NOMO-1 treated with DMSO at 0.1 percent for 48 hours (cell line): ENCODE results near the gene TANK.
A peak's percentile ranks its signal among the peaks of the same experiment; 100 is the strongest.
"Not testable (repeated sequence)": the region's sequence is repeated elsewhere in the genome, so short reads cannot be mapped to it uniquely, and the experiment has no call there.

Experiments used
- DNase-seq: peaks from one replicate; lab custom pipeline; 2025; ENCODE audit not compliant: unreplicated experiment; lab: John Stamatoyannopoulos, UW

The TANK gene

DNA sequence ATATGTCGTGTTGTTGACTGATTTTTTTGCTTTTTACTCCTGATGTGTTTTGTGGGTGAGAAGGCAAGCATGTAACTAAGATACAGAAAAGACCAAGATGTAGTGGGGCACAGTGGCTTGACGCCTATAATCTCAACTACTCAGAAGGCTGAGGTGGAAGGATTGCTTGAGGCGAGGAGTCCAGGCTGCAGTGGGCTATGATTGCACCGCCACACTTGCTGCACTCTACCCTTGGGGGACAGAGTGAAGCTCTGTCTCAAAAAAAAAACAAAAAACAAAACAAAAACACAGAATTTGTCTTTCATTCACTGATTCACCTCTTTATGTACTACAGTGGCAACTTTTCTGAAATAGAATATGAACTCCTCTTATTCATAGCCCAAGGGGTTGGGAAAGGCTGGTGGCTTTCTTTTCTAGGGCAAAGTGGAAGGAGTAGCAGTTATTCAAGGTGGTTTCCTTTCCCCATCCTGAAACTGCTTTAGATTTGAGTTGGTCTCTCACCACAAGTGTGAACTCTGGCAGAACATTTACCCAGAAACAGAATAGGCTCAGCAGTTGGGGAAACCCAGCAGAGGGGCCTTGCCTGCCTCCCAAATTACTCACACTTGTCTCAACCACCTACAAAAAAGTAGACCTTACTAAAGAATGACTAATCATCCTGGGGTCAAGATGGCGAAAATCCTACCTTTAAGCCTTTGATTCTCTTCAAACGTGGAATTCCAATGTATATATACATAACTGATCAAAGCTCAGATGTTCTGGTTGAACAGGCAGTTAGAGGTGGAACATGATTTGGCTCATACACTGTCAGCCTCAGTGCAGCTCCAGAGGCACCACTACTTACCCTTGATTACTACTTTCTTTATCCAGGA is 6.5 kb downstream of the TANK start:
- no peak for DNase-seq

DNA sequence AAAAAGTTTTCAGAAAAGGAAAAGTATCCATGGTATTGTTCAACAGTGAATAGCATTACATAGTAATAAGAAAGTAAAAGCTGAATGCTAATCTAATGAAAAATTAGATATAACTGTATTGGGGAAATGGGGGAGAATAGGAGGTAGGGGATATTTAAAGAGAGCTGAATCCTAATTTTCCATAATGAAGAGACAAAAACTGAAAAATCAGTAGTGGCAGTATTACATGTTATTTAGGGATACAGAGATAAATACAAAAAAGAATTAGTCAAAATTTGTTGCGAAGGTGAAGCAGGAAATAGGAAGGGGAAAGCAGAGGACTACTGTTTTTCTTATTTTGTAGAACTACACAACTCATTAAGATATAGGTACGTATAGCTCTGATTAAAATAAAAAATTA is 9.1 kb downstream of the TANK start:
- DNase-seq, result no peak

DNA sequence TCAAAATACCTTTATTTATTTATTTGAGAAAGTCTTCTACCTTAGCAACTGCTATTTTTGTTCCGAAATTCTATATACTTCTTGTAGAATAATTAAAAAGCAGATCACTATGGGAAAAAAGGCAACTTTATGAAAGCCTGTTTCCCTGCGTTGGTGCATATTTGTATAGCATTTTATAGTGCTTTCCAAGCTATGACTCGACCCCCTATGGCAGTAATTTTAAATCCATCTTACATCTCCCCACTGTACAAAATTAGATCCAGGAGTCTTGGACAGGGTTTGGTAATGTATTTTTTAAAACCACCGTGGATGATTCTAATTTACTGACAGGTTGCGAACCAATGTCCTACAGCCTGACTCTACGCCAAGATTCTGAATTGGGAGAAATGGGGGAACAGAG is 10.1 kb downstream of the TANK start:
- DNase-seq, result no peak

DNA sequence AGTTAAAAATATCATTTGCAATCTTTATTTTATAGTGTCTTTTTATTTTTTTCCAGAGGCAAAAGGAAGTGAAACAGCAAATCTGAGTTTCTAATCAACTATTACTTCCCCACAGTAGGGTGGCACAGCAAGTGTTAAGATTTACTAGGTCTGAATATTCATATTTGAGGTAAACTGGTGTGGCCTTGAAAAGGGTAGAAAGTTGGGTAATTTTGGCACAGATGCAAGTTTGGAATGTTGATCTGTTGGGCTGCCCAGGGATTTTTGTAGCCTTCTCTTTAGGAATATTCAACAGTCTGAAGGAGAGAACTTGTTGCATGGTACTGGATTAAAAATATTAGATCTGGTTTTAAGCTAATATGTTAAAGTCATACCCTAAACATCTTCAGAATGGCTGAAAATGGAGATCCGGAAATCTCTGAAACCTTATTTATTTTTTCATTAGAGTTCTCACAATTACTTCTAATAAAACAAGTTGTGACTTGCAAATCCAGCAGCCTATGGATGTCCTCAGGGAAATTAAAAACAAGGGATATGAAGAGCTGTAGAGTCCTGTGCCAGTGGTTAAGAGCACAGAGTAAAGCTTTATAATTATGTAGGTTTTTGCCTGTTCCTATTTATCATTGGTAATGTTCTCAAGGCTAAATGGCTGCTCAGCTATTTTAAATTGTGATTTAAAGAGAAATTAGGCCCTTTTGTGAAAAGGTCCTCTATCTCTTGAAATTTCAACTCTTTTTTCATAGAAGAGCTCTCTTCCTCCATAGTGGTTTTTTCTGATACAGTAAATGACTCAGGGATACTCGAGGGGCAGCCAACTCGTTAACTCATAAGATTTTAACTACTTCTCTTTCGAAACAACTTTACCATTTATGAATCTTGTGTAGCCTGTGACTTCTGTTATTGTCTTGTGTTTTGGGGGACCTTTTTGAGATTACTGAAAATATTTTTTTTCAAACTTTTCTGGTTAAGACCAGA is 11.0 kb downstream of the TANK start:
- DNase-seq, result peak; percentile 93

DNA sequence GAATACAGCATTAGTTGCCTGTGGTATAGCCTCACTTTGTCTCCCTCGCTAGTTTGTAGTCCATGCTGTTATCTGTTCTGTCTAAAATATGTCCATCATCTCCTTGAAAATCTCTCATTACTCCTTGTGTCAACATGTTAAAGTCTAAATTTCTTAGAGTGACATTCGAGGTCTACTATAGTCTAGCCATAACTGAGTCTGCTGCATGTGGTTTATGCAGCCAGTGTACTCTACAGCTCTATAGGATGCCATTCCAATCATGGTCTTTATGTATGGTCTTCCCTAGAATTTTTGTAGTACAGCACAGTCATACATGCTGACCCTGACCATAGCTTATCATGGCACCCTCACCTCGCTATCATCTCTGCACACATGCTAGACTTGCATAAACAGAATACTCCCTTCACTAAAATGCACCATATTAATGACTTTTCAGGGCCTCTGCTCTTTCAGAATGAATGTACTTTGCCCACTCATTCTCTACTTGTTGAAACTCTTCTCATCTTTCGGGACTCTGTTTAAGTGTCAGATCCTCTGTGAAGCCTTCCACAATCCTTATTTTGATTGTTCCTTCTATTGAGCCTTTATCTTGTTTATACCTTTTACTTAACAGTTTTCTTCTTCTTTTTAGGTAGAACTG is 12.8 kb downstream of the TANK start:
- DNase-seq, result no peak

DNA sequence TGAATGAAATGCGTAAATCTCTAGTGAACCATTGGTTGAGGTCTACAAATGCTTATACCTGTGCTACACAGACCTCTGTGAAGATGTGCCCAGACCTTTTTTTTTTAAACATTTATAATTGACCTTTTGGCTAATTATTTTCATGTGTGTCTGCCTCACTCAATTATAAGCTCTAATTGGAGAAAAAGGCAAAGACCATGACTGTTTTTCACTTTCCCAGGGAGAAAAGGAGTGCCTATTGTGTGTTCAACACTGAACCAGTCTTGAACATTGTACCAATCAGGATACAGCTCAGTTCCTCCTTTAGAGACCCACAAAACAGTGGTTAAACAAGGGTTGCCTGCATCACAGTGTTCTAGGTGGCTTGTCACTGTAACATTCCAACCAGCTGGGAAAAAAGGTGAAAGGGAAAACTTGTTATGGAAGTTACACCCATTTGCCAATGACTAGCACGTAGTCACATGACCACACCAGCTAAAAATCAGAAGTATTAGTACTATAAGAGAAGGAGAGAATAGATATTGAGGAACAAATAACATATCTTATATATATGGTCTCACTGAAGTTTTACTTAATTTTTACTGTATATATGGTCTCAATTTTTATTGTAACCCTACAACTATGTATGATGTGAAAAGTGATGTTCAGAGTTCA is 13.4 kb downstream of the TANK start:
- no peak for DNase-seq

DNA sequence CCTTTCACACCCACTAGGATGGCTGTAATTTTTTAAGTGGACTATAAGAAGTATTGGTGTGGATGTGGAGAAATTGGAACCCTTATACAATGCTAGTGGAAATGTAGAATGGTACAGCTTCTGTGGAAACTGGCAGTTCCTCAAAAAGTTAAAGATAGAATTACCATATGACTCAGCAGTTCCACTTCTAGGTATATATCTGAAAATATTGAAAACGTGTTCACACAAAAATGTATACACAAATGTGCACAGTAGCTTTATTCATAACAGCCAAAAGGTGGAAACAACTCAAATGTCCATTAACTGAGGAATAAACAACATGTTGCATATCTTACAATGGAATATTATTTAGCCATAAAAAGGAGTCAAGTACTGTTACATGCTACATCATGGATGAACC is 17.7 kb downstream of the TANK start:
- peak; percentile 71 for DNase-seq

DNA sequence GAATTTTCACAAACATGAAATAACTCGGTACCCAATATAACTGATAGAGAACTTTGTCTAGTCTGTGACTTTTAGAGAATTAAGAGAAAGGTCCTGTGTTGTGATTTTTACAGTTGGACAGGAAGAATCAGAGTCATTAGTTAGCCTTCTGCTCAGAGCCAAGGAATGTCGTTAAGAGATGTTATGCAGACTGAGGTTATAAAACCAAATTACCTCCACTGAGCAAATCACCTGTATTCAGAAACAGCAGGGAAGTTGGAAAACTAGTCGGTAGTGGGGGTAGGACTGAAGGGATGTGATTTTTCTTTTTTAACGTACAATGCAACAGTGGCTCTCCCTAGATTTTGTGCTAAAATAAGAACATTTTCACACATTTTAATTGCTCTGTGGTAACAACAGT is 18.5 kb downstream of the TANK start:
- no peak for DNase-seq

DNA sequence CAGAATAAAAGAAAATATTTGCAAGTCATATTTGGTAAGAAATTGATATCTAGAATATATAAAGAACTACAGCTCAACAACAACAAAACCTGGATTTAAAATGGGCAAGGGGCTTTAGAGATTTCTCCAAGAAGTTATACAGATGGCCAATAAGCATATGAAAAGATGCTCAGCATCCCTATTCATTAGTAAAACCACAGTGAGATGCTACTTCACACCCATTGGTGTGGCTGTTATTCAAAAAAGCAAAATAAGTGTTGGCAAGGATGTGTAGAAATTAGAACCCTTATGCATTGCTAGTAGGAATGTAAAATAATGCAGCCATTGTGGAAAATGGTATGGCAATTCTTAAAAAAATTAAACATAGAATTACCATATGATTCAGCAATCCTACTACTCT is 29.8 kb downstream of the TANK start:
- DNase-seq, result no peak

DNA sequence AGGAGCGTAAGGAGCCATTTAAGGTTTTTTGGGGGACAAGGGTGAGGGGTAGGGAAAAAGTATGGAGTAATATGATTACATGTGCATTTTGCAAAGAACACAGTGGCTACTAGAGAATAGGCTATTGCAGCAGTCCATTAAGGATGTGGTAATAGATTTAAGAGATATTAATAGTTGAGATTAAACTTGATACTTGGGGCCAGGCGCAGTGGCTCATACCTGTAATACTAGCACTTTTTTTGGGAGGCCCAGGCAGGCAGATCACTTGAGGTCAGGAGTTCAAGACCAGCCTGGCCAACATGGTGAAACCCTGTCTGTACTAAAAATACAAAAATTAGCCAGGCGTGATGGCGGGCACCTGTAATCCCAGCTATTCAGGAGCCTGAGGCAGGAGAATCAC is 35.4 kb downstream of the TANK start:
- not testable (repeated sequence) for DNase-seq

DNA sequence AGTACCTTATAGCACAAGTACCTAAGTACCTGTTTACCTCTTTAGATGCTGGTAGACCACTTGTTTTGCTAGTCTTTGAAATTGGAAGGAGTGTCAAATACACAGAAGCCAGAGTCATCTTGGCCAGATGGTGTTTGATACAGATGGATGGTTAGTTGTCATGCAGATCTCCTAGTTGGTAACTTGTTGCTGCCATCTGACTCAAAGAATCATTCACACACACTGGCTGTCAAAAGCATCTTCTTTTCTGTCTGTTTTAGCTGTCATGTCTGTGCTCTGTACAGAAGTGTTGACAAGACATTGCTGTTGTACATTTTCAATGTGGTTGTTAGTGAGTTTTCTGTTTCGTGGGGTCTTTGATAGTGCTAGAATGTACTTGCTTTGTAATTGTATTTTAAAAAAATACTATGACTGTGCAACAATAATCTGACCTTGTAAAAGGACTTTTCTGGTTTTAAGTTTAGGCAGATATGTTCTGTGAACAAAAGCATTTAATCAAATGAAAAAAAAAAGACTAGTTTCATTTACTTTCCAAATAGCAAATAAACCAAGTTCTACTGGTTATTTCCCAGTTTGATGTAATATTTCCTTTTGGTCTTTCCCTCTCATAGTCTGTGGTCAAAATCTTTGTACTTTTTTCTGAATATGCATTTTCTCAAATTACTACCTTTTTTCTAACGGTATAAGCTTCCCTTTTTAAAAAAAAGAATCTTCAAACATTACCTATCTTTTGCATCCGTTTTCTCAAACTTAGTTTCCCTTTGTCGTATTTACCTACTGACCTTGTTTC is 39.9 kb downstream of the TANK start:
- DNase-seq, result no peak

DNA sequence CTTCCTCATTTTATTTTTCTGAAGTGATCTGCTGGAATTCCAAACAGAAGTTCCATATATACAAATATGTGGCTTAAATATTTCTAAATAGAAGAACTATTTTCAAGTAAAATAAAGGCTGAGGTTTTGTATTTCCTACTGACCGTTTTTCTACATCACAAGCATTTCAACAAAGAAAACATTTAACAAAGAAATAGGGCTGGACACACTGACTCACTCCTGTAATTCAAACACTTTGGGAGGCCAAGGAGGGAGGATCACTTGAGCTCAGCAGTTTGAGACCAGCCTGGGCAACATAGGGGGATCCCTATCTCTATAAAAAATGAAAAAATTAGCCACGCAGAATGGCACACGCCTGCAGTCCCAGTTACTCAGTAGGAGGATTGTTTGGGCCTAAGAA is 44.6 kb downstream of the TANK start:
- DNase-seq, result no peak

DNA sequence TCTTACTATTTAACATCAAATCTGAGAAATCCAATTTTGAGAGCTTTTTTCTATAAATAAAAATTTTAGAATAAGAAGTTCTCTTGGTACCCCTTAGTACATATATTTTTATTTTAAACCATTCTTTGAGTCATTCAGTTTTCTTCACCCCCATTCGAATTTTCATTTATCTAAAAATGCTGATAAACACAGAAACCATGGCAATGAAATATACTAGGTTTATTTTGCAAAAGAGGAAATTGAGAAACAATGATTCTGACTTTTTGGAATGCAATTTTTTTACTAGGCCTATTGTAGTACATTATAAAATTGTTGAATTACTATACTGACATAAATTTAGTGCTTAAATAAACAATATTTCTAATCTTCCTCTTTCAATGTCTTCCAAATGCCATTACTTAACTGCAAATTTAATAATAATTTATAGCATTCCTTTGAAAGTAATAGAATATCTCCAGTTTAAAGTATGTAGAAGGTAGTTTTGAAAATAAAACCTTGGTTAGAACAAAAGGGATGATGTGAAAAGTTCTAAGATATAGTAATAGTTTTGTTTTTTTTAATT is 46.3 kb downstream of the TANK start:
- peak; percentile 17 for DNase-seq

DNA sequence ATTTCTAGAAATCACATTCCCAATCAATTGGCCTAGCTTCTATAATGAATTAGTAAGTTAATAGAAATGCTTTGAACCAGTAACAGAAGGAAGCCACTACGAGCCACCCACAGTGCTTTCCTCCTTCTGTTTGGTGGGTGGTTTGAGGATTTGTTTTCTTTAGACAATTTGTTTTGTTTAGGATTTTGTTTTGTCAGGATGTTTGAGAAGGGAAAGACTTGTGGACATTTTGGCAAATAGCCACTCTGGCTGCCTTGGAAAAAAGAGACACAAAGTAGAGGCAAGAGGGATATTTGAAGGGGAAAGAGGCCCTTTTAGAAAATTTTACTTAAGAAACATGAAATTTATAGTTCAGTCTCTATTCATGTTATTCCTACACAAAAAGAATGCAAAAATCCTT is 47.7 kb downstream of the TANK start:
- DNase-seq, result no peak

DNA sequence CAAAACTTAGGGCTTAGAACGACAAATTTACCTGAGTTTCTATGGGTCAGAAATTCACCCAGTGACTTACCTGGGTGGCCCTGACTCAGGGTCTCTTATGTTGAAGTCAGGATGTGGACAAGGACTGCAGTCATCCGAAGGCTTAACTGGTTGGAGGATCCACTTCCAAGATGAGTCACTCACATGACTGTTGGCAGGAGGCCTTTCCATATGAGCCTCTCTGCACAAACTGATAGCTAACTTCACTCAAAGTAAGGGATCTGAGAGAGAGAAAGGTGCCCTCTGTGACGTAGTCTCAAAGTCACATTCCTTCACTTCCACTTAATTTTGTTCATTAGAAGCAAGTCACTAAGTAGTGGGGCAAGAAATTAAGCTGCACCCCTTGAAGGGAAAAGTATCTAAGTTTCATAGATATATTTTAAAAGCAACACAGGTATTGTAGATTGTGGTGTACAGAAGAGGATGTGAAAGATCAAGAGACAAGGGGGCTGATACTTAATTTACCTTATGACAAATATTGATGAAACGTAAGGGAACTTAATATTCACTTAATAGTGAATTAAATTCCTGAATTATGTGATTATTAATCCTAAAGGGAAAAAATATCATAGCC is 48.4 kb downstream of the TANK start:
- no peak for DNase-seq

DNA sequence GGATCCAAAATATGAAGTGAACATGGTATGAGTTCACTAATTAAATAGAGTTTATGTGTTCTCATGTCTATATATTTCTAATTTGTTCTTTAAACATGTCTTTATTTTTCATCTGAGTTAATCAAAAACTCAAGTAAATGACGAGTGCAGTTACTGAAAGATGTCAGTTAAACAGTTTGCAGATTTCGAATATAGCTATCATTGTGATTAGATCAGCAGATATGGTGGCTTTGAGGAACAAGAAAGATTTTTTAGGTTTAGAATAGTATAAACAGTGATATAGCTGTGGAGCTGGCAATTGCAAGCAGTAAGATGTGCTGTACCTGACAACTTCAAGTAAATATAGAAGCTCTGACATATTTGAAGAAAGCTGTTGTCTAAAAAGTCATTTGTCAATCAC is 49.7 kb downstream of the TANK start:
- DNase-seq, result no peak

DNA sequence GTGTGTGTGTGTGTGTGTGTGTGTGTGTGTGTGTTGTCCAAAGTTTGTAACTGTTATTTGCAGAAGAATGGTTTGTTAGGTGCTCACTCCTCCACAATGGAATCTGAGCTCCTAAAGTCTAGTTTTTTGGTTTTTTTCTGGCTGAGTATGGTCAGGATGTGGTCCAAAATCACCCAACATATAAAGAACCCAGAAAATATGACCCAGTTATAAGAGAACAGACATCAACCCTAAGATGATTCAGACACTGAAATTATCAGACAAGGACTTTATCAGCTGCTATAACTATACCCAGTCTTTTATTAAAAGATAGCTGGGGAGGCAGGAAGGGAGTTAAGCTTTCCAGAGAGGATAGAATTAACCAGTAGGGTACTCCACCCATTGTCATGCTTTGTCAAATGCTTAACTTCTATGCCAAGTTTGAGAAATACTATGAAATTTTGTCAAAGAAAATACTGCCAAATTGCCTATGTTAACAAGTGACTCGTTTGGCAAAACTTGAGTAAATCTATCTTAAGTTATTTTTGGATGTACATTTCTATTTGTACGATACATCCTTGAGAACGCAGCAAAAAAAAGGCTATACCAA is 57.5 kb downstream of the TANK start:
- DNase-seq, result no peak

DNA sequence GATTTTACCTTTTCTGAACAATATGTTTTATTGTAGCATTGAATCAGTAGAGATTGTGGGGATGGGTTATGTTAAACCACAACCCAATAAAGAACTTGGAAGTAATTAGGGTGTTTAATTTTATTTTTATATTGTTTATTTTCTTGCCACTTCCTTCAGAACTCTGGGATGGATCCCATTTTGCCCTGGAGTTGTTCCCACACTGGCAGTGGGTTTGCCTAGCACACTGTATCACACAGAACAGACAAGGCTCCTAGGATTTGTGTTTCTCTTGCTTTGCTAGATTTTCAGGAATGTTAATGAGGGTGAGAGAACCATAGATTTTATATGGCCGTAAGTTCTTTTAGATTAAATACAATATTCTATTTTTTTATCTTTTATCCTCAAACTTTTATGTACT is 59.0 kb downstream of the TANK start:
- no peak for DNase-seq

DNA sequence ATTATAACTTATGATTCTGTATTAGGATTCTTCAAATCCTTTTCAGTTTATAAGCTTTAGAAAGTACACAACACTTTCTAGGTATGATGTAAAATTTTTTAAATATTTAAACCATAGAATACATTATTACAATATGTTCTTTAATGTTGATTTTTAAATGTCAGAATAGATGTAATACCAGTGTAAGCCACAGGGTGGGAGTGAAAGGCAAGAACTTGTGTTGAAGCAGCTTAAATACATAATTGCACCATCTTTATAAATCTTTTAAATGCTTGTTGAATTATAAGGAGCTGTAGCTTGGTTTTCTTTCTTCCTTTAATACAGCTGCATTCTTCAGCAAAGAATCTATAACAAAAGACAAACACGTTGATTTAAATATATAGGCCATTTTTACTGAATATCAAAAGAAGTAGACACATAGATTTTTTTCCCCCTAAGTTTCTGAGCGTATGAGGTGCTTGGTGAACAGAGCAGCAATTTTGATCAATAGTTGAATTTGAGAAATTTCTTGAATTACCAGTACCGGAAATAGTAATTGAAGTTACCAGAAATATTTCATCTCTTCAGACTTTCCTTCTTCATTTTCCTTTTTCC is 63.0 kb downstream of the TANK start:
- peak; percentile 18 for DNase-seq
